AG04450 (cell line): Measurements from ENCODE around the gene KCNMA1. TPM values are rescaled to one million over a fixed set of nuclear protein-coding genes. Genes with fewer than 3 reads are reported as not detected.

Experiments
- CTCF ChIA-PET: fragments of 300-600, 350-600 bp; formaldehyde crosslinking; extraction: SDS; loops from one replicate; lab custom pipeline; 2022; ENCODE audit warnings: antibody characterized with exemption, inconsistent platforms; lab: Charles Lee
- POLR2A ChIA-PET: fragments of 350-600 bp; formaldehyde crosslinking; extraction: SDS; loops from one replicate; lab custom pipeline; 2021; ENCODE audit warnings: antibody characterized with exemption, inconsistent platforms; lab: Yijun Ruan, JAX
- DNase-seq: peaks from one replicate; pipeline ENCODE4 v3.0.0-alpha.2; 2011; ENCODE audit warnings: low read depth, low spot score
- H3K27ac ChIP-seq: one replicate; pipeline ENCODE4 v1.5.1; 2012; ENCODE audit warnings: low read depth, low read length, control low read depth
- H3K27me3 ChIP-seq: one replicate; pipeline ENCODE4 v1.6.0; 2012; ENCODE audit warnings: low read length; ENCODE audit not compliant: control insufficient read depth, insufficient read depth
- H3K4me3 ChIP-seq: 2 replicates; pipeline ENCODE4 v1.5.1; 2011; ENCODE audit warnings: mild to moderate bottlenecking, low read depth, low read length, control low read depth
- H3K9me3 ChIP-seq: 2 replicates; pipeline ENCODE4 v1.5.1; 2012; ENCODE audit warnings: low read length; ENCODE audit not compliant: control insufficient read depth, insufficient read depth
- CTCF ChIP-seq: IDR thresholded peaks from 2 replicates; pipeline ENCODE4 v1.5.1; 2011; ENCODE audit warnings: low read depth, low read length, control low read depth, inconsistent platforms
- polyA plus RNA-seq: library from polyadenylated mRNA; depleted of rRNA; stranded (reverse); fragments of >200 nt; gene quantifications from 2 replicates; pipeline ENCODE4 v1.2.3, GENCODE V29; 2011

Gene KCNMA1
- polyA plus RNA-seq, 1 experiment = 58.8 TPM

DNA sequence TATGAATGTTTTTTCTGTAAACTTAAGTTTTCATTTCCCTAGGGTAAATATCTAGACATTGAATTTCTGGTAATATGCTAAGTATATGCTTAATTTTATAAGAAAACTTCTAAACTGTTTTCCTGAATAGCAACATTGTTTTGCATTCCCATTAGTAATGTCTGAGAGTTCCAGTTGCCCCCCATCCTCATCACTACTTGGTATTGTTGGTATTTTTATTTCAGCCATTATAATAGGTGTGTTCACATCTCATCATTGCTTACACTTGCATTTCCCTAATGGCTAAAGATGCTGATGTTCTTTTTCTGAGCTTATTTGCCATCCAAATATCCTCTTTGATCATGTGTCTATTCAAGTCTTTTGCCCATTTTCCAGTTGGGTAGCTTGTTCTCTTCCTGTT is 269.6 kb downstream of the KCNMA1 start:
- POLR2A ChIA-PET = no interaction called here
- no peaks in the 10 kb centered on the region for H3K9me3 ChIP-seq
- no peaks in the 10 kb centered on the region for H3K27me3 ChIP-seq
- TF ChIP-seq CTCF = no peak
- CTCF ChIA-PET = interaction anchor here (0.8 to 1.2 kb wide), 2 partner anchors 203 to 273 kb away, joined by 3 to 4 read pairs; no protein-coding TSS in a partner anchor
- no peak overlapping the region for H3K27ac ChIP-seq
- H3K4me3 ChIP-seq = no peak overlapping the region
- no peak for DNase-seq

GRCh38 chr10:77363210-77363609 is 274.4 kb downstream of the KCNMA1 start:
- ChIA-PET POLR2A (no interaction called here), CTCF (no interaction called here)
- no peak for TF ChIP-seq CTCF
- Histone ChIP-seq H3K27ac (no peak overlapping the region), H3K27me3 (no peaks in the 10 kb centered on the region), H3K4me3 (no peak overlapping the region), H3K9me3 (peaks cover 9% of the 10 kb centered on the region; the same call in 1 of the 2 replicates)
- no peak for DNase-seq

DNA sequence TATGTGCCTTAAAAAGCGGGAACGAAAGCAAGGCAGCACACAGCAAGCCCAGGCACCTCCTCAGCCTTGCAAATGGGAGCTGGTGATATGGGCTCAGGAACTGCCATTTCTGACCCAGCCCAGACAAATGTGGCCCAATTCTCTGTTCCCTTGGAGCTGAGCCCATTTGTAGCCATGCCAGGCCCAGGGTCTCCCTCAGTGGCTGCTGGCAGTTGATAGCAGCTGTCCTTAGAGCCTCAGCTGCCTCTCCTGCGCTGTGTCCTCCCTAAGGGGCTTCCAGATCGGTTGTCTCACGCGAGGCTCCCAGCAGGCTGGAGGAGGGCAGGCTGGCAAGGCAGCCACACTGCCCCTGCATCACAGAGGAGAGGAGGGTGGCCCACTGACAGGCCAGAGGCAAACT is 275.8 kb downstream of the KCNMA1 start:
- no peaks in the 10 kb centered on the region for H3K27me3 ChIP-seq
- H3K27ac ChIP-seq = no peak overlapping the region
- ChIA-PET POLR2A (no interaction called here), CTCF (no interaction called here)
- no peak for DNase-seq
- no peak overlapping the region for H3K4me3 ChIP-seq
- no peak for TF ChIP-seq CTCF
- peaks cover 9% of the 10 kb centered on the region; the same call in 1 of the 2 replicates for H3K9me3 ChIP-seq

DNA sequence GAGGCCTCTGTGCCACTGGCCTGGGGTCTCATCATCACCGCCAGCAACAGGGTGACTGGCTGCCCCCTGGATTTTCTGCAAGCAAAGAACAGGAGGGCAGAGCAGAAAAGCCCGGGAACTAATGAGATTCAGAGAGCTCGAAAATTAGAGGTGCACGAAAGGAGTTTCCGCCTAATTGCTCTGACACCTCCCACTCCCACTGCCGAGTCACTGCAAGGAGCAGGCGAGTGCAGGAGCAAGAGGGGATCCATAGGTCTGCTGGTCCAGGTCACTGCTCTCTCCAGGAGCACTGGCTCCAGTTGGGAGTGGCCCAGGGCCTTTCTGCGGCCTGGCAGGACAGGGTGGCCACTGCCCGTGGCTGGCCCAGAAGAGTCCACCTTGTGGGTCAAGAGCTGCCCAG is 276.2 kb downstream of the KCNMA1 start:
- no peaks in the 10 kb centered on the region for H3K27me3 ChIP-seq
- TF ChIP-seq CTCF = no peak
- H3K9me3 ChIP-seq = peaks cover 9% of the 10 kb centered on the region; the same call in 1 of the 2 replicates
- H3K4me3 ChIP-seq = no peak overlapping the region
- CTCF ChIA-PET = no interaction called here
- POLR2A ChIA-PET = no interaction called here
- no peak for DNase-seq
- H3K27ac ChIP-seq = no peak overlapping the region

GRCh38 chr10:77360835-77361234 is 276.8 kb downstream of the KCNMA1 start:
- CTCF ChIA-PET = no interaction called here
- H3K27me3 ChIP-seq = no peaks in the 10 kb centered on the region
- no peak overlapping the region for H3K27ac ChIP-seq
- no peak overlapping the region for H3K4me3 ChIP-seq
- DNase-seq = no peak
- POLR2A ChIA-PET = no interaction called here
- TF ChIP-seq CTCF = no peak
- peaks cover 9% of the 10 kb centered on the region; the same call in 1 of the 2 replicates for H3K9me3 ChIP-seq
